Measurements from ENCODE around the gene PRIMA1.

The PRIMA1 gene

DNA sequence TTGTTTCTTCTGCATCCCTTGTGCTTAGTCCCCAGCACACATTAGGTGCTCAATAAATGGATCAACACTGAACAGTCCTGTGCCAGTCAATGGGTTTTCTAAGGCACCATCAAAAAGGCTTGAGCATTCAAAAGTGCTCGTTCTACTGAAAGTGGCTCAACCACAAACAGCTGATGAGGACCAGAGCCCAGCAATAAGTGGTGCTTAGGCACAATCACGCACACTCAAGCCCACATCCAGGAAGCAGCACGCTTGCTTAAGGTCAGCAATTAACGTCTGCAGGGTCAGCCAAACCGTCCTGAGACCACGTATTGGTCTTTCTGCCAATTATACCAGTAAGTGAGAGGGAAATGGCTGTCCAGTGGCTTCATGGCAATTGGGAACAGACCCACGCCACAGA, 56.5 kb downstream of the PRIMA1 start:
- DNase-seq (ENCODE audit: low read depth) = no peak

DNA sequence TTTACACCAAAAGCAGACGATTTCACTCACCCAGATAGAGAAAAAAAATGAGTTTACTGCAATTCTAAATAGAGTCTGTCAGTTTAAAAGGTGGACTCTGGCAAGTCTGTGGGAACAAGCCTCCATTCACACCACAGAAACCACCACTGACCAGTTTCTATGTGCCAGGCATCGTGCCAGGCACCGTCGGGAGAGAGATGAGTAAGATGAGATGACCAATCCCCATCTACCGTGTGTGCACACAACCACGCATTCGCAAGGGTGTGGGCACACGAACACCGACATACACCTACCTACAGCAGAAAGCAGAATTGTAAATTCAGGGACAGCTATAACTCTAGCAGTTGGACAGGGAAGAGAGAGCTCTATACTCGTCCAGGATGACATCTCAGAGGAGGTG, 58.3 kb downstream of the PRIMA1 start:
- no peak for DNase-seq (ENCODE audit: low read depth)

DNA sequence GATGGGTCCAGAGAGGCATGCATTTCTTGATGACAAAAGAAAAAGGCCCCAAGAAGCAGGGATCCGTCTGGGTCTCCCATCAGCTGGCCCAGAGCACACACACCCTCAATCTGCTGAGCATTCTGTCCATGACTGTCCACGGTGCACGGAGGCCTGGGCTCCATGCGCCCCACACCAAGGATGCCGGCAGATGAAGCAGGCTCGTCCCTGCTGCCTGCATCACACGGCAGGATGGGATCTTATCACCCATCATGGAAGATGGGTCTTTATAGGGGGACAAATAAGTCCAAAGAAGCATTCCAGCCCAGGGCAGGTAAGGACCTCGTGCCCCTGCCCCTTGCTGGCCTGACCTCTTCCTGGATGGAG, 59.7 kb downstream of the PRIMA1 start:
- DNase-seq (ENCODE audit: low read depth) = no peak

DNA sequence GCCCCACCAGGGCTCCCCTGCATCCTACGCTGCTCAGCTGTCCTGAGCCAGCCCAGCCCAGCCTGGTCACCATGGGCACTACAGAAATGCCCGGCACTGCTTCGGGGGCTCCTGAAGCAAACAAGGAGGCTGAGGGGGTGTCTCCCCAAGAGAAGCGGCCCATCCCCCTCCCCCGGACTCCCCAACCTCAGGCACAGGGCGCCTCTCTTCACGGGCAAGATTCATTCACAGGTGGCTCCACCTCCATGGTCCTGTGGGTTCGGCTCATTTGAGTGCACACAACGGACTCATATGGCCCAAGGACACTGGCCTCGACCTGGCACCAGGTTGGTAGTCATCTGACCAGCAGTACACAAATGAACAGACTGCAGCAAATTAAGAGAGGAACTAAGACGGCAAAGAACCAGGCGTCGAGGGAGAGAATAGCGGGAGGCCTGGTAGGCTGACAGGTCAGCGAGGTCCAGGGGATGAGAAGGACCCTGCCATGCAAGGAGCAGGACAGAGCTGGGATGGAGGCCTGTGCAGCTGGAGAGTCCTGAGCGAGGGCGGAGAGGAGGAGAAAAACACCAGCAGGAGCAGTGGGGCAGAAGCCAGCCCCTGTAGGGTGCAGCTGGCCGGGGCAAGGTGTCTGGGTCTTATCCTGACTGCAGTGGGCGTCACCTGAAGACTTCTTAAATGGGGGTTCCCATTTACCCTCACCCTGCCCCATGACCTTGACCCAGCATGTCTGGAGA, 60.2 kb downstream of the PRIMA1 start:
- no peak for DNase-seq (ENCODE audit: low read depth)

DNA sequence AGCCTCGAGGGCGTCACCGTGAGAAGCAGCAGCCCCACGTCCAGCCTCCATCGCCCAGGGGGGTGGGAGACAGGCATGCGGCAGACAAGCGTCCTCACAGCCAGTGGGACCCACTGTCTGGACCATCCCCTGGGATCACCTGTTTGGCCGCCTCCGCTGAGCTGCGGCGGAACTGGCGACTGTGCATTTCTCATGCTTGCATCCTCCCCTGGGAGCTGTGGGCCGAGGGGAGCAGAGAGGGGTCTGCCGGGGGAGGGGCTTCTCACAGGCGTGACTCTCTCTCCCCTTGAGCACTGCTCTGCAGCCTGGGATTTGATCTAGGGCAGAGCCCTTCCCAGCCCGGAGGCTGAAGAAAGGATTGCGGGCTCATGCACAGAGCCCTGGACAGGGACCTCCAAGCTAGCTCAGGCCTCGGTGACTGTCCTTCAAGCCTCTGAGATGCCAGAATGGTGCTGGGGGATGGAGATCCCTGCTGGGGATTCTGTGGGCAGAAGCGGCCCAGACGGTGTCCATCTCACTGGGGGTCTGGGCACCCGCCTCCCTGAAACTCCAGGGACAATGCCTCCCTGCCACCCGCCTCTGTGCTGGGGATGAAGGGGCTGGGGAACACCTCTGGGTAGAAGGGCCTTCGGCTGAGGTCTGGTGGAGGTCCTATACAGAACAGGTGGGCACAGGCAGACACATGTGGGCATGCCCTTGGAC, 61.1 kb downstream of the PRIMA1 start:
- DNase-seq (ENCODE audit: low read depth) = no peak

DNA sequence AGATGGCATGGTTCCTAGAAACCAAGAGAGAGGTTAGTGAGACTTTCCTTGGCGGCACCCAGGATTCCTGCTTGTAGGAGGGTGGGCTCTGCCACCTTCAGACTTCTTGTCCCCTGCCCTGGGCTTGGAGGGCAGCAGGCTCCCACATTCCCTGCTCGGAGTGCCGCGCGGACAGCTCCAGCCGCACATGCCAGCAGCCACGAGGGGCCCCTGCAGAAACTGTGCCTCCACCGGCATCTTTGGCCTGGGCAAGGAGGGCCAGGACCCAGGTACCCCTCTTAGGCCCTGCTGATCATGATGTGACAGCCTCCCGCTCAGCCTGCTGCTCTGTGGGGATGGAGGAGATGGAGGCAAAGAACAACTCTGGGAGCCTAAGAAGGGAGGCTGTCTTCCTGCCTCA, 62.3 kb downstream of the PRIMA1 start:
- DNase-seq (ENCODE audit: low read depth) = no peak

DNA sequence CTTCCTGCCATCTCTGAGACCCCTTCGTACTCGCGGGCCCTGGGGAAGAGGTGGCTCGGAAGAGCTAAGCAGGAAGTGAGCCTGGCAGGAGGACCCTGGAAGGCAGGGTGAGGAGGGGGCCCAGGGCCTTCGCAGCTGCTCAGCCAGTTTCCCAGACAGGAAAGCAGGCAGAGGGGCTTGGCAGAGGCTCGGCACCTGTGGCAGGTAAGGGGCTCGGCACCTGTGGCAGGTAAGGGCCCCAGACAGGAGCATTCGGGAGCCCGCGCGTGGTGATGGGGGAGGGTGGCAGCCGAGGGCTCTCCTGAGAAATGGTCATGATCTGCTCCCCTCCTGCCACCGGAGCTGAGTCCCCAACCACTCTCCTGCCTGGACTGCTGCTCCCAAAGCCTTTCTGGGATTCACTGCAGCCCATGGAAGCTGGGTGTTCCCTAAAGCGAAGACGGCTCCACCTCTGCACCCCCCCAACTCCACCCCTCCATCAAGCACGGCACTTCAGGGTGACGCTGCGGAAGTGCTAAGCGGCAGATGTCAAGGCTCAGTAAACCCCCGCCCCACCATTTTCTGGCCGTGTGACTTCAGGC, 63.2 kb downstream of the PRIMA1 start:
- DNase-seq (ENCODE audit: low read depth) = no peak

DNA sequence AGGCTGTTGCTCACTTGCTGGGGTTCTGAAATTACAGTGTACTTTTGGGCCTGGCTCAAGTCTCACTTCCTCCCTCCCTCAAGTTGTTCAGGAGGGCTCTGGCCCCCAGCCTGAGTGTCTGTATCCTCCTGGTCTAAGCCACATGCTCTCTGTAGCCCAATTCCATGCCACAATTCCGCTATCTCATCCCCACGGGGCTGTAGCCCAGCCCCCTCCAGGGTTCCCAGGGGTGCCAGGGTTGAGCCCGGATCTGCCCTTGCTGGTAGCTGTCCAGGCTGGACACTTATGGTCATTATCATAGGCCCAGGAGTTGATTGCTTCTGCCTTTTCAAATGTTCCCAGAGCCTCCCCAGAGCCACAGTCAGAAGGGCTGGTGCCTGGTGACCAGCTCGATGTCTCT, 65.3 kb downstream of the PRIMA1 start:
- DNase-seq (ENCODE audit: low read depth) = no peak

DNA sequence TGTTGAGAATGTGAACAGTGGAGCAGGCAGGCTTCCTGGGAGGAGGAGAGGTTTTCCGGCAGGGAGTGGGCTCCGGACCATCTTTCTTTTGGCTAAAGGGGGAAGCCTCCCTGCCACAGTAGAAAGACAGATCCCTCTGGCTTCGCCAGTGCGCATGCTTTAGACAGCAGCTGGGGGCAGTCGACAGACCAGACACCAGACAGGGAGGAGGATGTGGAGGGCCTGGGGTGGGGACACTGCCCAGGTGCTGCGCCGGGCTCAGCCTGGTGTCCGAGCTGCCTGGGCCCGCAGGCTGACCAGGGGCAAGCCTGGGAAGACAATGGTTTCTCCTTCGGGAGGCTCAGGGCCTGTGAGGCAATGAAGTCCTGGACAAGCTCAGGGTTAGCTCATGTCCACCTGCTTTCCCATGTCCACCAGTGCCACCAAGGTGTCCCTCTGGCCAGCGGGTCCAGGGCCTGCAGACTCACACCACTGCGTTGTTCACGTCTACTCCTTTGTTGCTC, 67.3 kb downstream of the PRIMA1 start:
- no peak for DNase-seq (ENCODE audit: low read depth)

DNA sequence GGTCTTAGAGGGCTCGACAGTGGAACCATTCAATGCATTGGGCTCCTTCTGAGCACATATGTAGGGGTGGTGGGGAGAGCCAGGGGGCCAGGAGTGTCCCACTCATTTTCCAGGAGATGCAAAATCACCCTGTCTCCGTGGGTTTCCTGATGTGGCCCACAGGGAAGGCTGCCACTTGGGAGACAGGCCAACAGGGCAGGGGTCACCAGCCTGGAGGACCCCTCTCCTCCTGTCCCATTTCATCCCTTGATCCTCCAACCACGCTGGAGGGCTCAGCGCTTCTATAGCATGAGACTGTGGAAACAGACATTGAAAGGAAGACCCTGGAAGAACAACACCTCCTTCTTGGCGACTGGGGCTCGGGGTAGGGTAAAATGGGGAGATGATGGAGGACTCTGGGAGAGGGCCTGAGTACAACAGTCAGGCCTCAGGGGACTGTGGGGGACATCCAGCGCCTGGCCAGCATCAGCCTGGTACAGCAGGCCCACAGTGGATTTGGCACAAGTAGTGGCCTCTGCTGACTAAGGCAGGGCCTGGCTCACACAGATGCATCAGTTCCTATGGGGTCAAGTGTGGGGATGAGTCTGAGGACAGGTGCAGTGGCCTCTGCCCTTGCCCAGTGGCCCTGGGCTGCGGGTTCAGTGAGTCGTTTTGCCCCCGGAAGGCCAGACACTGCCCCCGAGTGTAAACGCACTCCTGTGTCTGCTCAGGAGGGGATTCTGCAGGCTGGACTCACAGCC, 68.0 kb downstream of the PRIMA1 start:
- DNase-seq (ENCODE audit: low read depth) = no peak

DNA sequence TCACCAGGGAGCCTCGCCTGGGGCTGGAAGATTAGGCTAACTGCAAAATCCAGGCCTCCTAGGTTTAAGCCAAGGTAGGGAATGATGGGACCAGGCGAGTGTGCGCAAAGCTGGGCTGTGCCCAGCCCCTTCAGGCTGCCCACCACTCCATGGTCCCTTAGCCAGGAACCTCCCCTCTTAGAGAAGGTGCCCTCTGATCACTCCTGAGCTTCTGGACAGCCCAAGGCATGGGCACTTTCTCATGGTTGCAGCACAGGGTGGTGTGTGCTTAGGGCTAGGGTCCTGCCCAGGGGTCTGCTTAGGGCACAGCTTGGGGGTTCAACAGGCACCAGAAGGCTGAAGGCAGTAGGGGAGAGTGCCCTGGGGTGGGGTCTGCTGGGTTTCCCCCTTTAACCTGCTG, 69.0 kb downstream of the PRIMA1 start:
- no peak for DNase-seq (ENCODE audit: low read depth)

DNA sequence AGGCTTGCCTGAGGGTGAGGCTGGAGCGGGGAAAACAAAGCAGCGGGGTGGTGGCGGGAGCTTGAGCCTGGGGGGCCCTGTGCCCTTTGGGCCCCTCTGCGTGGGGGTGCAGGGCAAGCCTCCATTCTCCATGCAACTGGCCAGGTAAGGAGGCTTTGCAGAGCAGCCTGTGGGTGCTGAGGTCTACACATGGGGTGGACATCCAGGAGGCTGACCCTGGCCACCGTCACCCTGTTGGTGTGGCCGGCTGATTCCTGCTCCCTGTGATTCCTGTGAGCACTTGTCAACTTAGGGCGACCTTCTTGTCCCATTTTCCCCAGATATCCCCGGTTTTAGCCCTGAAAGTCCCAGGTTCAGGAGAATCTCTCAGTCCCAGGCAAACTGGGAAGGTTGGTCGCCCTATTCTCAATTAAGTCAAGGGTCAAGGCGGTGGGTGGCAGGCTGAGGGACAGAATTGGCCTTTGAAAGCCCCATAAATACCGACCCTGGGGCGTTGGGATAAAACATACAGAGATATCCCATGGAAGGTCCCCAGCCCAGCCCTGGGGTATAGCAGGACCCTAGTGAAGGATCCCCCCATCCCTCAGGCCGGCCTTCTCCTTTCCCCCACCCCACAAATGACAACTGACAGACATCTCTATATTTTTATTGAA, 70.5 kb downstream of the PRIMA1 start:
- DNase-seq (ENCODE audit: low read depth) = no peak

DNA sequence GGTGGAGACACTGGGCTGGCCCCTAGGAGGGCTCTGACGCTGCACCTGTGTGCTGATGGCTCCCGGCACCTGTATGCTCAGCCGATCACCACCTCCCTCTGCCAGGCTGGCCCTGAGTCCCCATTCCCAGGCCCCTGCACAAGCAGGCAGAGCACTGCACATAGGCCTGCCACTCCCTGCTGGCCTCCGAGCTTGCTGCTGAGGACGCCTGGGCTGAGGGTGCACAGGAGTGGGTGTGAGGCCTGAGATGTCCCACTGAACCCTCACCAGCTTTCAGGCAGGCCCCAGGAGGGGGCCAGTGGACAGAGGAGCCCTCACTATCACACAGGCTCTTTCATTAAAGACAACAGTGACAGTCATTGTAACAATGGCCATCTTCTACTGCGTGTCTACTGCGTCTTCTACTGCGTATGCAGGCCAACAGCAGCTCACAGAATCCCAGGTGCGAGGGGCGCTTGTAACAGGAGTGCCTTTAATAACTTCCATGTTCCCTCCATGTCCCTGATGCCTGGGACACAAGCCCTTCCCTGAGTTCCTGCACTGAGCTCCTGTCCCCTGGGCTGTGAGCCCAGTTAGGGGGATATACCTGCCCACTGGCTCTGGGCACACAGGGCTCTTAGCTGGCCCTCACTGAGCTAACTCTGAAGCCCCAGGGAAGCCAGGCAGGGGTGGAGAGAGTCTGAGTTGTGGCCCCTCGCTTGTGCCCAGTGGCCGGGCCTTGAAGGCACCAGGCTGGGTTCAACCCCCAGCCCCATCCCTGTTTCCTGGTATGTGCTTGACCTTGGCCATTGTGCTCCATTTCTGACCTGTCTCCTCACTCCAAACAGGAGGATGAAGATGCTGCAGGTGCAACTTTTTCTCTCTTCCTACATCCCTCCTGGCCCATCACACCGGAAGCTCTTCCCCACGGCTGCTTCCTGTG, 71.3 kb downstream of the PRIMA1 start:
- no peak for DNase-seq (ENCODE audit: low read depth)

DNA sequence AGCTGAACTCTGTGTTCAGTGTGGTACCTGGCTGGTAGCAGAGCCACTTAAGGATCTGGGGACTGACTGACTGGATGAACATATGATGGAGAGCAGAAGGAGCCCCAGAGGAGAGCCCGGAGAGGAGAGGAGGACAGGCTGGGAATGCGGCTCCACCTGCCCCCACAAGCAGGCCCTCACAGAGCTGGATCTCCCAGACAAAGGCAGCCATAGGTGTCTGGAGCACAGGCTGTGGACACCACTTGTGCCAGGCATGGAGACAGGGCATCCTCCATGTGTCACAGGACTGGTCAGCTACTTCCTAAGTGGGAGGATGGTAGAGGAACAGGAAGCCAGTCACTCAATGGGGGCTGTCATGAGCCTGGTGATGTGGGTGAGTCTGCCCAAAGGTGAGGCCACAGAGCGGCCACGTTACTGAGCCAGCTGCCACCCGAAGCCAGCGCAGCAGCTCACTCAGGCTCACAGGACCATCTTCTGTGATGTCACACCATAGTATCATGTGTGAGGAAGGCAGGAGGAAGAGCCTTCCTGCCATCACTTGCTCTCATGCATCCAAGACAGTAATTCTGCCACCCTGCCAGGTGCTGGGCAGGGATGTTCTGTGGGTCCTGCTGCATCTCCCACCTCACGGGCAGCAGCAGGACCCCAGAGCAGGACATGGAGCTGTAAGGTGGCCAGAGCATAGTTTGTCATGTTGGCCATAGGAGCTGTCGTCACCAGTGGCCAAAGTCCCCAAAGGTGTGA, 72.1 kb downstream of the PRIMA1 start:
- no peak for DNase-seq (ENCODE audit: low read depth)

DNA sequence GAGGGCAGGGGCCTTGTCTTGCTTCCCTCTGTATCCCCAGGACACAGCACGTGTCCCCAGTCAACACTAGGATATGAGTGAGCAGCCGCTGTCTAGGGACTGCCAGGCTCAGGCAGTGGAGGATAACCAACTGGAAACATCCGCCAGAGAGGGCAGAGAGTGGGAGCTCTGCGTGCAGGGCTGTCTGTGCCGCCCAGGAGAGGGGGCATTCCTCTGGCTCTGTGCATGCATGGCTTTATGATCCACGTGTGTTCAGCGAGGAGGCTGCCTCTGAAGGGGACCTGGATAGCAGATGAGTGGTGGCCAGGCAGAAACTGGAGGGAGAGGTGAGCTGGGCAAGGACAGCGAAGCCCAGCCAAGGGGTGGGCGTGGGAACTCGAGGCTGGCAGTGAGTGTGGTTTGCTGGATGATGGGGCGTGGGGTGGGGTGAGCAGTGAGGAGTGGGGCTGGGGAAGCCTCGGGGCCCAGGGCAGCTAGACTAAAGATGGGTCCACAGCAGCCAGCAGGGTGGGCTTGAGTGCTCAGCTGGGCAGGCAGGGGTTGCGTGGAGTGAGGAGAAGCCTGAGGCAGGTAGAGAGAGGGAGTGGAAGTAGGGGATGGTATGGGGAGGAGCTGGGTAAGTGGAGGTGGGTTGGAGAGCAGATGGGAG, 72.9 kb downstream of the PRIMA1 start:
- no peak for DNase-seq (ENCODE audit: low read depth)

DNA sequence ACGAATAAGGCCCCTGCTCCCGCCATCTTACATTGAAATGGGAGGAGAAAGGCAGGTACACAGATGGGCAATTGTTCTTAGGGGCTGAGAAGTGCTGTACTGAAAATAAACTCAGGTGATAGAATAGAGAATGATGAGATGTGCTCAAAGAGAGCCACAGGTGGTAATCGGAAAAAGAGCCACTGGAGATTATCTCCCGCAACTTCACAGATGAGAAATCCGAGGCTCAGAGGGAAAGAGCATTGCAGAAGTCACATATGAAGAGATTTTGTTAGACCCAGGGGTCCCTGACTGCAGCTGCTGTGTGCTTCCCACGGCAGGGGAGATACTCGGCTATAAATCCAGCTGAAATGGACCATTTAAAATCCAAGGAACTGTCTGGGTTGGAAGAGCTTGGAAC, 73.7 kb downstream of the PRIMA1 start:
- no peak for DNase-seq (ENCODE audit: low read depth)

DNA sequence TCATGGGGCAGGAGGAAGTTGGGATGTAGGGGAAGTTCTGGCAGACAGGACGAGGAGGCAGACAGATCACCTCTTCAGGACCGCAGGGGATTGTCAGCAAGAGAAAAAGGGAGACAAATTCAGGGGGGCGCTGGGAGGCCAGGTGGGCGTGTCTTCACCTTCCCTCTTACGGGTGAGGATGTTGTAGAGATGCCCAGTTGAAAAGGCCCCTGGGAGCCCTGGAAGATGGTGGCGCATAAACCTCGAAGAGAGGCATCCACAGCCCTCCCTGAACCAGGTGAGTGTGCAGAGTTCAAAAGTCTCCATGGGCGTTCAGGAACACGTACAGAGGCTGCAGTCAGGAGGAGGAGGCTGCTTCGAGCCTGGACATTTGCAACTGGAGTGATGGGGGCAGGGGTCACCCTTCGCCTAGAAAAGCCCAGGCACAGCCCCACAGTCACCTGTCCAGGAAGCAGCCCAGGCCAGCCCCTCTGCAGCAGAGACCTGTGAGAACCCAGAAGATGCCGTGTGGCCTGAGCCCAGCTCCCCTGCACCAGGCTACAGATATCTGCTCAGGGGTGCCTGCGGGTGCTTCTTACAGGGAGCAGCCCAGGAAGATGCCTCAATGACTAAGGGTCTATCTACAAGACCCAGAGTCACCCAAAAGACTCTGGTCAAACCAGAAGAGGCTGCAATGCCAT, 74.4 kb downstream of the PRIMA1 start:
- no peak for DNase-seq (ENCODE audit: low read depth)

DNA sequence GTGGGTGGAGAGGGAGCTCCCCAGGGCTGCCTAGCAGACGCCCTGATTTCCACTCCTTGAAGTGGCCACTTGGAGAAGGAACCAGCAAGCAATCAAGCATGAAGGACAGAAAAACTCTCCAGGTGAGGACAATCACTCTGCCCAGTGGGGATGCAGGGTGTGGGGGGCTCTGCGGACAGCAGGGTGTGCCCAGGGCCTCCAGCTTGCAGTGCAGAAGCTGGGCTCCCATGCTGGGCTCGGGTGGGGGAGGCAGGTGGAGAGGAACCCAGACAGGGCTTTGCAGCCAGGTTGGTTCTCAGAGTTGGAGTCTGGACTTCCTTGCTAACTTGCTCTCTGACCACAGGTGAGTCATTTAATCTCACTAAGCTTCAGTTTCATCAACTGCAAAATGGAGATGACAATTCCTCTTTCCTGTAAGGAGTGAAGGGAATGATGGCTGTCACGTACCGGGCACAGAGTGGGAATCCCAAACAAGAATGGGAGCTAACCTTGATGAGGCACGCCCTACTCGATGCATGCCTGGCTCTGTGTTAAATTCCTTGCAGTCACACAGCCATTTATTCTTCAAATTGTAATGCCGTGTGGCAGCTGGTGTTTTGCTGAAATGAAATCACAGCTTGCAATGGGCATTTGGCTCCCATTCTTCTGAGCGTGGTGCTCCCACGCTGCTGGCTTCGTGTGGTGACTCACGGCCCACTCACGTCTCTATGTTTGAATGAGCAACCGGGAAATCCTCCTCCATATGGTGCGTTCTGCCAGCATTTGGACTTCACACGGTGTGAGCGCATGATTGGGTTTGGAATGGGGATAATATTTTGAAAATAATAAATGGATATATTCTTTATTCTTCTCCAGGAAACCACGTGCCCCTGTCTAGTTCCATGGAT, 75.2 kb downstream of the PRIMA1 start:
- DNase-seq (ENCODE audit: low read depth) = no peak
